SU-DHL-6 (cell line): ENCODE results near the gene APOD.
"Not testable (repeated sequence)": the region's sequence is repeated elsewhere in the genome, so short reads cannot be mapped to it uniquely, and the experiment has no call there.

Experiments
- H2AFZ ChIP-seq: fragments of 200-600 bp; sonication (generic); 2 replicates; pipeline ENCODE4 v1.6.1; 2014; ENCODE audit warnings: low read depth, mild to moderate bottlenecking, moderate library complexity, mixed read lengths, antibody characterized with exemption, low read length; ENCODE audit not compliant: severe bottlenecking
- H3F3A ChIP-seq: fragments of 200-600 bp; shearing (Covaris generic); 2 replicates; pipeline ENCODE4 v1.6.0; 2016; ENCODE audit warnings: antibody characterized with exemption, mild to moderate bottlenecking; ENCODE audit not compliant: insufficient read depth
- H3K27ac ChIP-seq: fragments of 200-600 bp; sonication (generic); 2 replicates; pipeline ENCODE4 v1.5.1; 2016; ENCODE audit warnings: low read depth, mild to moderate bottlenecking, low read length, moderate library complexity, mixed read lengths
- H3K27me3 ChIP-seq: fragments of 200-600 bp; sonication (generic), shearing (Covaris generic); 2 replicates; pipeline ENCODE4 v1.6.0; 2014; ENCODE audit warnings: mild to moderate bottlenecking, low read length
- H3K36me3 ChIP-seq: fragments of 200-600 bp; sonication (generic); 2 replicates; pipeline ENCODE4 v1.6.1; 2014; ENCODE audit warnings: mild to moderate bottlenecking, low read length, mixed read lengths
- H3K4me2 ChIP-seq: fragments of 300-600, 200-600 bp; shearing (Covaris generic), sonication (generic); 2 replicates; pipeline ENCODE4 v1.6.0; 2014; ENCODE audit warnings: low read length, low read depth, mild to moderate bottlenecking; ENCODE audit not compliant: poor library complexity, severe bottlenecking
- H3K4me3 ChIP-seq: fragments of 200-600 bp; sonication (generic); 2 replicates; pipeline ENCODE4 v1.5.1; 2014; ENCODE audit warnings: antibody characterized with exemption, low read length, mild to moderate bottlenecking, mixed read lengths; ENCODE audit not compliant: insufficient read depth, poor library complexity, severe bottlenecking
- H3K79me2 ChIP-seq: fragments of 200-600 bp; sonication (generic); 2 replicates; pipeline ENCODE4 v1.6.1; 2014; ENCODE audit warnings: mild to moderate bottlenecking, low read length, moderate library complexity; ENCODE audit not compliant: insufficient read depth
- H3K9ac ChIP-seq: fragments of 200-600 bp; sonication (generic); 2 replicates; pipeline ENCODE4 v1.7.0; 2014; ENCODE audit warnings: mild to moderate bottlenecking, low read length
- H3K9me2 ChIP-seq: fragments of 200-600 bp; sonication (generic); replicated peaks from 2 replicates; pipeline ENCODE4 v1.6.1; 2014; ENCODE audit warnings: low read length; ENCODE audit not compliant: insufficient read depth
- H3K9me3 ChIP-seq: fragments of 200-600 bp; sonication (generic); 2 replicates; pipeline ENCODE4 v1.6.1; 2014; ENCODE audit warnings: low read length, mixed read lengths; ENCODE audit not compliant: insufficient read depth
- H4K20me1 ChIP-seq: fragments of 200-600 bp; sonication (generic); 2 replicates; pipeline ENCODE4 v1.6.1; 2014; ENCODE audit warnings: low read depth, mild to moderate bottlenecking, antibody characterized with exemption, low read length, moderate library complexity, mixed read lengths

APOD gene

GRCh38 chr3:195622012-195622411 is 38.3 kb upstream of the APOD start:
- Histone ChIP-seq H3K27ac (peak overlapping the region; percentile 91), H3K9ac (0 out of 2 replicates have a peak overlapping the region, but pooled peaks have one; percentile 31)
- H4K20me1 ChIP-seq, H2AFZ ChIP-seq, H3K36me3 ChIP-seq, H3K9me2 ChIP-seq, H3F3A ChIP-seq, H3K4me2 ChIP-seq, H3K4me3 ChIP-seq, H3K79me2 ChIP-seq, H3K27me3 ChIP-seq, H3K9me3 ChIP-seq: not testable (repeated sequence)

DNA sequence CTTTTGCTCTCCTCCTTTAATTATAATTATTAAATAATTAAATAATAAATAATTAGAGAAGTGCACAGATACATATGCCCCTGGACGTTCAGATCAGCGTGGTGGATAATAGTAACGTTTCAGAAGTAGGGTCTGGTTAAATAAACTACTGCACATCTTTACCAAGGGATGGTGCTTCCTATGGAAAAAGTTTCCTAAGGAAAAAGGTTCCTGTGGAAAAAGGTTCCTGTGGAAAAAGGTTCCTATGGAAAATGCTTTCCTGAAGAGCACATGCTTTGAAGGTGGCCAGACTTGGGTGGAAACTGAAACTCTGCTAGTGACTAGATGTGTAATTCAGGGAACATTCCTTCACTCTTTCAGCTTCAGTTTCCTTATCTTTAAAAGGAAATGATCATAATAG is 37.4 kb upstream of the APOD start:
- H3K9ac ChIP-seq, H4K20me1 ChIP-seq, H3F3A ChIP-seq, H3K27me3 ChIP-seq, H3K4me2 ChIP-seq, H3K9me3 ChIP-seq, H3K36me3 ChIP-seq, H3K79me2 ChIP-seq, H3K4me3 ChIP-seq, H3K9me2 ChIP-seq, H3K27ac ChIP-seq, H2AFZ ChIP-seq: not testable (repeated sequence)

DNA sequence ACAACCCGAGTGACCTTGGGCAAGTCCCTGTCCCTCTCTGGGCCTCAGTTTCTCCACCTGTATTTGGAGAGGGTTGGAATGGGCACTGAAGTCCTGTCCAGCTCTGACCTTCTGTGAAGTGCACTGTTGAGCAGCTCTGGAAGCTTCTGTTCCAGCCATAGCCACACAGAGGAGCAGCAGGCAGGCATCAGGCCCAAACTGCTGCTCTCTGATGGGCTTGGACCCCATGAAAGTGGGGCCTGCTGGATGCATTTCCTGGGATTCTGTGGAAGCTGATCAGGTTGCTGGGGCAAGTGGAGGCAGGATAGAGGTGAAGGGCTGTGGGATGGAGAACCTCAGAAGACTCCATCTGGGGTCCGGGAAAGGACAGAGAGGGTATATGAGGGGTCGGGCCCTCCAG is 36.7 kb upstream of the APOD start:
- H3K27me3 ChIP-seq, H3K9ac ChIP-seq, H3K4me3 ChIP-seq, H3K79me2 ChIP-seq, H3K36me3 ChIP-seq, H3K9me3 ChIP-seq, H3F3A ChIP-seq, H2AFZ ChIP-seq, H3K27ac ChIP-seq, H4K20me1 ChIP-seq, H3K9me2 ChIP-seq: not testable (repeated sequence)
- H3K4me2 ChIP-seq, result peak overlapping the region; percentile 25

GRCh38 chr3:195619591-195620369 is 36.0 kb upstream of the APOD start:
- not testable (repeated sequence) for H3K27me3 ChIP-seq, H3K27ac ChIP-seq, H3K9me2 ChIP-seq, H2AFZ ChIP-seq, H3K4me2 ChIP-seq, H3K79me2 ChIP-seq, H3K9me3 ChIP-seq, H3K4me3 ChIP-seq, H4K20me1 ChIP-seq, H3K36me3 ChIP-seq, H3K9ac ChIP-seq, H3F3A ChIP-seq

GRCh38 chr3:195617784-195618659 is 34.3 kb upstream of the APOD start:
- H3K27ac ChIP-seq, H3K9me3 ChIP-seq, H3F3A ChIP-seq, H3K9ac ChIP-seq, H2AFZ ChIP-seq, H3K27me3 ChIP-seq, H3K4me2 ChIP-seq, H3K36me3 ChIP-seq, H3K9me2 ChIP-seq, H3K4me3 ChIP-seq, H3K79me2 ChIP-seq, H4K20me1 ChIP-seq: not testable (repeated sequence)

- H3K4me2 ChIP-seq, H3K27me3 ChIP-seq, H3K9me2 ChIP-seq, H3K9ac ChIP-seq, H3K27ac ChIP-seq, H3K4me3 ChIP-seq, H3K79me2 ChIP-seq, H4K20me1 ChIP-seq, H2AFZ ChIP-seq, H3F3A ChIP-seq, H3K9me3 ChIP-seq, H3K36me3 ChIP-seq: not testable (repeated sequence)
These were observed 33.4 kb upstream of the APOD start for GRCh38 chr3:195617134-195617533.
